PC-3 (cell line): ENCODE data around the gene MYO3B. TPM values are rescaled to one million over a fixed set of nuclear protein-coding genes. Genes with fewer than 3 reads are reported as not detected.
A peak's percentile ranks its signal among the peaks of the same experiment; 100 is the strongest.

Experiments
- ATAC-seq: fragments of 200-7000 bp; cut with Tn5 transposase; 2 replicates; pipeline ENCODE4 v1.9.1; 2020; ENCODE audit warnings: mild to moderate bottlenecking, moderate library complexity
- BruUV-seq: library from RNA; stranded (reverse); fragments of 400-500 nt; replicated peaks from 2 replicates; lab custom pipeline; 2021; lab: Mats Ljungman, UMichigan
- CTCF ChIA-PET: fragments of 300-600 bp; sonication (Branson Sonifier 250); formaldehyde crosslinking; loops from one replicate; lab custom pipeline; 2022; ENCODE audit warnings: antibody characterized with exemption; lab: Charles Lee
- POLR2A ChIA-PET: fragments of 300-600 bp; sonication (Branson Sonifier 250); formaldehyde crosslinking; loops from one replicate; lab custom pipeline; 2022; ENCODE audit warnings: antibody characterized with exemption; ENCODE audit not compliant: unreplicated experiment; lab: Charles Lee
- DNase-seq: peaks from one replicate; pipeline ENCODE4 v3.0.0-alpha.2; 2015
- H2AFZ ChIP-seq: fragments of 300-600 bp; sonication (generic); 2 replicates; pipeline ENCODE4 v1.6.0; 2016; ENCODE audit warnings: antibody characterized with exemption, low read length
- H3F3A ChIP-seq: fragments of 300-600 bp; sonication (generic); one replicate; pipeline ENCODE4 v1.6.0; 2017; ENCODE audit warnings: antibody characterized with exemption, low read length, control low read depth, mild to moderate bottlenecking; ENCODE audit not compliant: unreplicated experiment
- H3K27ac ChIP-seq: fragments of 300-600 bp; sonication (generic); 2 replicates; pipeline ENCODE4 v1.5.1; 2016; ENCODE audit warnings: mild to moderate bottlenecking, low read length
- H3K27me3 ChIP-seq: fragments of 300-600 bp; sonication (generic); 2 replicates; pipeline ENCODE4 v1.6.1; 2016; ENCODE audit warnings: low read length, mixed read lengths
- H3K36me3 ChIP-seq: fragments of 300-600 bp; sonication (generic); 2 replicates; pipeline ENCODE4 v1.6.1; 2016; ENCODE audit warnings: low read depth, mixed run types, low read length, mixed read lengths
- H3K4me1 ChIP-seq: fragments of 300-600 bp; sonication (generic); 2 replicates; pipeline ENCODE4 v1.5.1; 2016; ENCODE audit warnings: low read length; ENCODE audit not compliant: insufficient read depth
- H3K4me2 ChIP-seq: fragments of 300-600 bp; sonication (generic); 2 replicates; pipeline ENCODE4 v1.6.0; 2016; ENCODE audit warnings: low read length
- H3K4me3 ChIP-seq: fragments of 300-600 bp; sonication (generic); 2 replicates; pipeline ENCODE4 v1.5.1; 2016; ENCODE audit warnings: mild to moderate bottlenecking, low read length, mixed read lengths
- H3K79me2 ChIP-seq: fragments of 300-600 bp; sonication (generic); 2 replicates; pipeline ENCODE4 v1.6.1; 2017; ENCODE audit warnings: low read length, mixed read lengths
- H3K9ac ChIP-seq: fragments of 300-600 bp; sonication (generic); 2 replicates; pipeline ENCODE4 v1.6.0; 2016; ENCODE audit warnings: mild to moderate bottlenecking, low read length
- H3K9me2 ChIP-seq: fragments of 300-600 bp; sonication (generic); replicated peaks from 2 replicates; pipeline ENCODE4 v1.6.1; 2016; ENCODE audit warnings: mixed run types, low read length, mixed read lengths
- H3K9me3 ChIP-seq: fragments of 300-600 bp; sonication (generic); 2 replicates; pipeline ENCODE4 v1.6.1; 2016; ENCODE audit warnings: low read length, mixed read lengths
- H4K20me1 ChIP-seq: fragments of 300-600 bp; sonication (generic); 2 replicates; pipeline ENCODE4 v1.6.1; 2016; ENCODE audit warnings: low read length, mixed read lengths
- CTCF ChIP-seq: fragments of 300-600 bp; sonication (generic); conservative IDR thresholded peaks from 2 replicates; pipeline ENCODE4 v1.5.1; 2017; ENCODE audit warnings: antibody characterized with exemption, low read depth, mild to moderate bottlenecking, low read length
- EZH2 ChIP-seq: fragments of 300-600 bp; sonication (generic); IDR thresholded peaks from one replicate; pipeline ENCODE4 v1.6.1; 2017; ENCODE audit warnings: antibody characterized with exemption, mild to moderate bottlenecking, low read length; ENCODE audit not compliant: unreplicated experiment
- EZH2phosphoT487 ChIP-seq: fragments of 300-600 bp; sonication (generic); IDR thresholded peaks from 2 replicates; pipeline ENCODE4 v1.6.1; 2018; ENCODE audit warnings: mild to moderate bottlenecking, antibody characterized with exemption, low read length, borderline replicate concordance
- intact Hi-C: fragments of 100-400 bp; cut with micrococcal nuclease; formaldehyde crosslinking; loops from 2 replicates; pipeline ENCODE4 v1.9.0; 2023
- total RNA-seq: library from RNA; depleted of rRNA; stranded (reverse); fragments of >200 nt; gene quantifications from 2 replicates; pipeline ENCODE4 v1.2.3, GENCODE V29; 2014

MYO3B gene
- total RNA-seq, 1 experiment from 2014 or later = 1.1 TPM

GRCh38 chr2:170647741-170648436 lies 469.9 kb downstream of the MYO3B start:
- no peaks in the 10 kb centered on the region for H3F3A ChIP-seq
- no peaks in the 10 kb centered on the region for H3K79me2 ChIP-seq
- TF ChIP-seq CTCF (no peak), EZH2 (no peak), EZH2phosphoT487 (no peak)
- no peak overlapping the region for H3K4me3 ChIP-seq
- ChIA-PET POLR2A (no interaction called here), CTCF (no interaction called here)
- no peak overlapping the region for H2AFZ ChIP-seq
- no peaks in the 10 kb centered on the region for H4K20me1 ChIP-seq
- H3K9me2 ChIP-seq = no peaks in the 10 kb centered on the region
- no peaks in the 10 kb centered on the region for H3K27me3 ChIP-seq
- DNase-seq (no peak), ATAC-seq (no peak)
- H3K4me2 ChIP-seq = no peak overlapping the region
- H3K36me3 ChIP-seq = no peaks in the 10 kb centered on the region
- no TSS peak for BruUV-seq
- H3K9ac ChIP-seq = no peak overlapping the region
- H3K27ac ChIP-seq = no peak overlapping the region
- intact Hi-C loops = no loop called here
- no peaks in the 10 kb centered on the region for H3K9me3 ChIP-seq
- H3K4me1 ChIP-seq = no peaks in the 10 kb centered on the region

GRCh38 chr2:170651624-170652325 lies 473.8 kb downstream of the MYO3B start:
- Histone ChIP-seq H3K4me3 (no peak overlapping the region), H3F3A (no peaks in the 10 kb centered on the region), H2AFZ (peak overlapping the region; percentile 45; the same call in 1 of the 2 replicates), H3K9me3 (no peaks in the 10 kb centered on the region), H3K4me1 (no peaks in the 10 kb centered on the region), H3K27me3 (no peaks in the 10 kb centered on the region), H3K27ac (no peak overlapping the region), H3K79me2 (no peaks in the 10 kb centered on the region), H3K9ac (no peak overlapping the region), H3K9me2 (no peaks in the 10 kb centered on the region), H4K20me1 (no peaks in the 10 kb centered on the region), H3K4me2 (no peak overlapping the region), H3K36me3 (no peaks in the 10 kb centered on the region)
- DNase-seq (no peak), ATAC-seq (no peak)
- ChIA-PET POLR2A (no interaction called here), CTCF (no interaction called here)
- TF ChIP-seq EZH2 (no peak), CTCF (no peak), EZH2phosphoT487 (no peak)
- intact Hi-C loops = no loop called here
- no TSS peak for BruUV-seq
